HL-60/S4 (cell line): ENCODE results near the gene STYX.

Experiments used
- in situ Hi-C: fragments of 300-500 bp; cut with MboI; formaldehyde crosslinking; loops from 2 replicates; pipeline ENCODE4 v1.14.3; 2022; ENCODE audit warnings: low sequenced_read_pairs

Gene STYX

GRCh38 chr14:52783206-52783605 is 53.2 kb downstream of the STYX start:
- in situ Hi-C loops, result no loop called here

GRCh38 chr14:52786887-52787286 is 56.9 kb downstream of the STYX start:
- in situ Hi-C loops, result no loop called here

- in situ Hi-C loops, result no loop called here
Measured at GRCh38 chr14:52789118-52789517, 59.2 kb downstream of the STYX start.

GRCh38 chr14:52790011-52790755 is 60.2 kb downstream of the STYX start:
- in situ Hi-C loops, result no loop called here

GRCh38 chr14:52790756-52791222 is 60.8 kb downstream of the STYX start:
- in situ Hi-C loops, result no loop called here

- in situ Hi-C loops, result no loop called here
Measured at GRCh38 chr14:52791223-52792096, 61.5 kb downstream of the STYX start, which contains the start of gene GNPNAT1. Gene GNPNAT1 (minus strand): TSS chr14:52791607. CDS start chr14:52784650, 6,957 bp downstream.

- in situ Hi-C loops, result no loop called here
Measured at GRCh38 chr14:52792097-52792415, 62.1 kb downstream of the STYX start.

GRCh38 chr14:52793061-52793460 is 63.1 kb downstream of the STYX start:
- in situ Hi-C loops, result no loop called here

GRCh38 chr14:52797653-52798052 is 67.7 kb downstream of the STYX start:
- in situ Hi-C loops, result no loop called here

- in situ Hi-C loops, result no loop called here
Measured at GRCh38 chr14:52798826-52799225, 68.9 kb downstream of the STYX start.

- in situ Hi-C loops, result loop anchor here (25.0 kb wide), 1 partner anchor 511 kb away; no protein-coding TSS in a partner anchor
Measured at GRCh38 chr14:52801014-52801712, 71.2 kb downstream of the STYX start.

GRCh38 chr14:52802597-52802996 is 72.6 kb downstream of the STYX start:
- in situ Hi-C loops, result loop anchor here (25.0 kb wide), 1 partner anchor 510 kb away; no protein-coding TSS in a partner anchor

GRCh38 chr14:52806115-52806514 is 76.1 kb downstream of the STYX start:
- in situ Hi-C loops, result loop anchor here (25.0 kb wide), 1 partner anchor 506 kb away; no protein-coding TSS in a partner anchor

- in situ Hi-C loops, result loop anchor here (25.0 kb wide), 1 partner anchor 504 kb away; no protein-coding TSS in a partner anchor
Measured at GRCh38 chr14:52808101-52808500, 78.1 kb downstream of the STYX start.

GRCh38 chr14:52821805-52822250 is 91.9 kb downstream of the STYX start:
- in situ Hi-C loops, result loop anchor here (25.0 kb wide), 1 partner anchor 490 kb away; no protein-coding TSS in a partner anchor

GRCh38 chr14:52824462-52824861 is 94.5 kb downstream of the STYX start:
- in situ Hi-C loops, result loop anchor here (25.0 kb wide), 1 partner anchor 488 kb away; no protein-coding TSS in a partner anchor
